Hypothalamus (tissue), 51 donors: ENCODE measurements around the gene CAPN8.
A peak's percentile ranks its signal among the peaks of the same experiment; 100 is the strongest.

Experiments used
- DNase-seq, 51 donors: peaks; one replicate each; lab custom pipeline; 2025; lab: John Stamatoyannopoulos, UW

The CAPN8 gene

GRCh38 chr1:223665592-223666312 lies at the start of gene CAPN8:
Gene CAPN8 (minus strand): TSS chr1:223665701. CDS start chr1:223665646, 55 bp downstream.
- no peak for DNase-seq

DNA sequence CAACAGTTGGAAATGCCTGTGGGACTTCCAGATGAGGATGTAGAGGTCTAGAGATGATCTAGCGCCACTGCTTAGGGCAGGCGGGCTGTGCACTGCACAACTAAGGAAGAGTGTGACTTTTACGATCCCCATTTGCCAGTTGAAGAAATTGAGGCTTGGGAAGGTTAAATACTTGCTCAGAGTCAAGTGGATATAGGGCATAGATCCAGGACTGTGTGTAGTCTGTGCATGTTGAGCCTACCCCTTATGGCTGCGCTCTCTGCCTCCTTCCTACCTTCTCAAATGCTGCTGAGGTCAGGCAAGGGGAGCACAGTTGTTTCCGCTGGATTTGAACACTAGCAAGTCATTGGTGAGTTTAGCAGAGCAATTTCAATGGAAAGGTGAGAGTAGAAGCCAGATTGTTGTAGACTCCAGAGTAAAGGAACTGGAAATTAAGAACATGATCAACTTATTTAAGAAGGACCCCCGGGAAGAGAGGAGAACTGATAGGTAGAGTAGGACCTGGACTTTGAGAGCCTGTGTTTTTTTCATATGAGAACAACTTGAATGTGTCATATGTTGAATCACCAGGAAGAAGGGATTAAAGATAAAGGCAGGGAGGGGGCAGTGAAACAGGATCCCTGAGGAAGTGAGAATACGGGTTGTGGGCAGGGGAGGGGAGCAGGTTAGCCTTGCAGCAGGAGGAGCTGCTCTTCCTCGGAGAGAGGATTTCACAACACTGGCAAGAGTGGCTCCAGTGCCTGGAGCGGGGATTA lies 49.5 kb upstream of the CAPN8 start:
- DNase-seq = peak in 1 of 51 donors; percentile 19

- DNase-seq = no peak
These were observed 48.9 kb upstream of the CAPN8 start for GRCh38 chr1:223714421-223714724.

DNA sequence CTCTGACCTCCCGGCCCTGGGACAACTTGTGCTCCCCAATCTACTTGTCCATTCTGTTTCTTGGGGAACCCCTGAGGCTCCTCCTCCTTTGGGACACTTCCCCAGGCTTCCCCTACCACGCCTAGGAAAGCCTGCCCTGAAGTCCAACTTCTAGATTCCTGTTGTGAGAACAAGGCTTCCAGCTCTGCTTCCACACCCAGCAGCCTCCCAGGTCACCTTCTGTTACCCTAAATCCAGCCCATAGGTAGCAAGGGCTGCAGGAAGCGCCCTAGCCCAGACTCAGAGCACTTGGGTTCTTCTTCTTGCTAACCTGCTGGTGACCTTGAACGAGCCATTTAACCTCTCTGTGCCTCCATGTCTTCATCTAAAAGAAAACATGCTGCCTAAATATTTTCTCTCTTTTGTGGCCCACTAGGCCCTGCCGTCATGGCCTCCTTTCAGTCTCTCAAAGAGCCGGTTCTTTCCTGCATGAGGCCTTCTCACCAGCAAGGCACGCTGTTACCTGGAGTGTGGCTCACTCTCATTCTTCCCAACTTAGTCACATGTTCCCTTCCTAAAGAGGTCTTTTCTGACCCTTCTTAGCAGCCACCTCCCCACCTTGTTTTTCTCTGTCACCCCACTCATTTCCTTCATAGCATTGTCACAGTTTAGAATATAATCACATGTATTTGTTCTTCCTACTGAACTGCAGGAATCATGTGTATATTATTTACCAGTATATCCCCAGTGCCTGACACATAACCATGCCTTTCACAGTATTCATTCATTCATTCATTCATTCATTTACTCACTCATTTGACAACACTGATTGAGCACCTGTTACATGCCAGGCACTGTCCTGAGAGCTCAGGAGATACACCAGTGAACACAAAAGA lies 48.3 kb upstream of the CAPN8 start:
- DNase-seq = peak in 2 of 51 donors; percentile 26 to 40

GRCh38 chr1:223712850-223713474 lies 47.5 kb upstream of the CAPN8 start:
- DNase-seq = peak in 20 of 51 donors; percentile 26 to 77 (median 60)

GRCh38 chr1:223712194-223712849 lies 46.8 kb upstream of the CAPN8 start, which contains the start of gene CAPN2:
Gene CAPN2 (plus strand): TSS chr1:223712539. CDS start chr1:223712641, 102 bp downstream.
- DNase-seq = peak in 46 of 51 donors; percentile 24 to 86 (median 68)

- no peak for DNase-seq
These were observed 46.3 kb upstream of the CAPN8 start for GRCh38 chr1:223711747-223712193.

GRCh38 chr1:223711173-223711572 lies 45.7 kb upstream of the CAPN8 start:
- DNase-seq = peak in 1 of 51 donors; percentile 32

DNA sequence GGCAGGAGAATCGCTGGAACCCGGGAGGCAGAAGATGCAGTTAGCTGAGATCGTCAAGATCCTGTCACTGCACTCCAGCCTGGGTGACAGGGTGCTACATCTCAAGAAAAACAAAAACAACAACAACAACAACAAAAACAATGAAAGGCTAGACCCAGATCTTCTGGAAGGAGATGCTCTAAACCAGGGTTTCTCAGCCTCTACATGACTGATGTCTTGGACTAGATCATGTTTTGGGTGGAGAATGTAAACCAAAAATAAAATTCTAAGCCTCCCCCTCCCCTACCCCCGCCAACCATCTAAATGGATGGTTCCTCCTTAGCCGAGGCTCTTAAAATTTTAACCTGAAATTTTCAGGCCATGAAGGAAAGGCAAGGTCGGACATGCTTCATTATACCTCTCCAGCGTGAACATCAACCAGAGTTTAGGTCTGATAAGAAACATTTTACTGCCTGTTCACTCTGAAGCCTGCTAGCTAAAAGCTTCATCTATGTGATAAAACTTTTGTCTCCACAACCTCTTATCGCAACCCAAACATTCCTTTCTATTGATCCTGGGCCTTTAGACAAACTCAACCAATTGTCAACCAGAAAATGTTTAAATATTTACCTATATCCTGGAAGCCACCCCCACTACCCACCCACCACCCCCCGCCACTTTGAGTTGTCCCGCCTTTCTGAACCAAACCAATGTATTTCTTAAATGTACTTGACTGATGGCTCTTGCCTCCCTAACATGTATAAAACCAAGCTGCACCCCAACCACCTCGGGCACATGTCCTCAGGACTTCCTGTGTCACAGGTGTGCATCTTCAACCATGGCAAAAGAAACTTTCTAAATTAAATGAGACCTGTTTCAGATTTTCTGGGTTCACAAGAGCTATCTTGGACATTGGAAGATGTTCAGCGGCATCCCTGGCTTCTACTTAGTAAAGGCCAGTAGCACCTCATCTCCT lies 45.0 kb upstream of the CAPN8 start:
- no peak for DNase-seq

- DNase-seq = no peak
These were observed 44.1 kb upstream of the CAPN8 start for GRCh38 chr1:223709598-223709997.

- DNase-seq = no peak
These were observed 43.3 kb upstream of the CAPN8 start for GRCh38 chr1:223708651-223709268.

- DNase-seq = no peak
These were observed 42.5 kb upstream of the CAPN8 start for GRCh38 chr1:223708001-223708359.

- peak in 6 of 51 donors; percentile 13 to 54 (median 31) for DNase-seq
These were observed 41.9 kb upstream of the CAPN8 start for GRCh38 chr1:223707256-223708000.

DNA sequence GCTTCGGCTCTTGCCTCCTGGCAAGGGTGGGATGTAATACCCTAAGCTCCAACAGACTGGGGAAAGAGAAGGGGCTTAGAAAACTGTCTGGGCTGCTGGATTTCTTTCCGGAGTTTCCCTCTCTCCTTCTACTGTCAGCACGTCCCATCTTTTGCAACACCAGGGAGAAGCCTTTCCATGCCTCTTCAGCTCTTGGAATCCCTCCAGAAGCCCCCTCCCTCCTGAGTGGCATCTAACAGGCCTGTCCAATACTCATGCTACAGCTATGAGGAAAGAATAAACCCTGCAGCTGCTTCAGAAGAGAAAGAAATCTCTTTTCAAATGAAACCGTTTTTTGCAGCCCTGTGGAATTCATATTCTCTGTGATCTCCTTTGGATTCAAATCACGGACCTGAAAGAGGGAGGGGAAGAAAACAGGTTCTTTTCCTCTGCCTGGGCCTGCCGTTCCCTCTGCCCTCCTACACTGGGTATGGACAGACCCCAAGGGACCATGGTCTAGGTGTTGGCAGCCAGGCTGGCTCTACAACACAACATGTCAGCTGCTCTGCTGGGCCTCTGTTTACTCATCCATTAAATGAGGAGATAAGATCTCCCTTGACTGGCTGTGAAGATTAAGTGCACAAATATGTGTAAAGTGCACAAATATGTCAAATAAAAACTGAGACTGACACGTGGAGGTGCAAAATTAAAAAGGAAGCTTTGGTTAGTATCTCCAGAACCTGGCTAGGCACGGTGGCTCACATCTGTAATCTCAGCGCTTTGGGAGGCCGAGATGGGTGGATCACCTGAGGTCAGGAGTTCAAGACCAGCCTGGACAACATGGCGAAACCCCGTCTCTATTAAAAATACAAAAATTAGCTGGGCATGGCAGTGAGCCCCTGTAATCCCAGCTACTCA lies 40.8 kb upstream of the CAPN8 start:
- DNase-seq = peak in 4 of 51 donors; percentile 9 to 32 (median 19)

DNA sequence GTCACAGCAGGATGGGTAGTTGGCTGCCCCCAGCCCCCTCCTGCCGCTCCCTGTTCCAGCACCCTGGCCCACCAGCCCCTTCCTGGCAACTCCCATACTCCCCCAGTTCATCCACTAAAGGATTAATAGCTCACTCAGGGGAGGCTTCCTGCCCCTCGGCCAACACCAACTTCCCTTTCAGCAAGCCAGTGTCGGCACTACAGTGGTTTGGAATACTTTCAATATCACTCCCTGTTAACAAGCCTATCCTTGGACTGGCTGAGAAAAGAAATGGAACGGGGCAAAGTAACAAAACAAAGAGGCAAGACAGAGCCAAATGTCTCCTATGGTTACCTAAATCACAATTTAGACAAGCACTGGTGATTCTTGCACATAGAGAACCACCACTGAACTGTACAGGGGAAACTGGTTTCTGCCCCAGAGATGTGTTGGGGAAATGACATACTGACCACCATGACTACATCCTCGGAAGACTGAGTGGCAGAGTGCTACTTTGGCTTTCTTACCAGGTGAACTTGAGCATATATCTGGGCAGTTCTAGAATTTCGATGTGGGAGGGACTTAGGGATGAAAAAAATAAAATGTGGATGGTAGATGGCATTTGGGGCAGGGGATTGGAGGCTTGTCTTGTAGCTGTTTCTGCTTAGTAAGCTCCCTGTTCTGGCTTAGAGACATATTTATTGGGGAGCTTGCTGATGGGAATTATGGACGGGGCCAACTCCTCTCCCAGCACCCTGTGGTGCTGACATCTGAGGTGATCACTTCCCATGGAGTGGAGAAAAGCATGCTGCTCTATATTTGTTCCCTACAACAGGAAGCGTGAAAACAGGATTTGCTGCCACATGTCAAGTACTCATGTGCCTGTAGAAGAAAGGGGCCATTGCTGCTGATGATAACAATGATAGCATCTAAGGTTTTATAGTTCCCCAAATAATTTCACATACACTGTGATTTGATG lies 39.7 kb upstream of the CAPN8 start:
- DNase-seq = no peak

- DNase-seq = no peak
These were observed 38.1 kb upstream of the CAPN8 start for GRCh38 chr1:223703668-223704013.
